NCI-H524 treated with DMSO at 0.1 percent for 48 hours (cell line): ENCODE results near the gene DOC2B.
"Not testable (repeated sequence)": the region's sequence is repeated elsewhere in the genome, so short reads cannot be mapped to it uniquely, and the experiment has no call there.

Source experiments
- DNase-seq: peaks from one replicate; lab custom pipeline; 2025; lab: John Stamatoyannopoulos, UW

DOC2B gene

DNA sequence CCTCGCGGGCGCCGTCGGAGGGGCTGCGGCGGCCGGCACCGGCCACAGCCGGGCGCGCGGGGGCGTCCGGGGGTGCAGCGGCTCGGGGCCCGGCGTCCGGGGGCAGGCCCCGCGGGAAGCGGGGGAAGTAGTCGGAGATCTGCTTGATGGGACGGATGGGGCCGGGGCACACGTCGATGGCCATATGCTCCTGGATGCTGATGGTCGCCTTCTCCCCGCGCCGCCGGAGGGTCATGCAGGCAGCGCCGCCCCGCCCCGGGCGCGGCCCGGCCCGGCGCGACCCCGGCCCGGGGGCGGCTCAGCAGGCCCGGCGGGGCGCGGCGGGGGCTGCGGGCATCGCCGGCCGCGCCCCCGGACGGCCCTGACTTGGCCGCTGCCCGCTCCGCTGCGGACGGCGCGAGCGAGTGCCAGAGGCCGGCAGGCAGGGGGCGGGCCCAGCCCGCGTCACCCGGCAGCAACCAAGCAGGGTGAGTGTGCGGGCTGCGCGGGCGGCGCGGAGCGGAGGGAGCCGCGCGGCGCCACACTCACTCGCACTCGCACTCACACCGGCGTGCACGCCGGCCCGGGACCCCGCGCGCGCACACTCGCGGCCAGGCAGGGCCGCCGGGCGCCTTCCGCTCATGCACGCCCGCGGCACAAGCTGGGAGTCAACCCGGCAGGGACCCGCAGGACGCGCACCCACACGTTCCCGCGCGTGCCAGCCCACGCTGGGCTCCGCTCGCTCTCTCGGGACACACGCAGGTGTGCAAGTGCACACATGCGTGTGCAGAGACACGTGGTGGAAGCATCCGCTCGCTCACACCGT is at the start of gene DOC2B:
Gene DOC2B (minus strand): TSS at position 406 of the 805 bp plus-strand sequence. CDS start 171 bp downstream, at position 235.
- DNase-seq, result no peak

DNA sequence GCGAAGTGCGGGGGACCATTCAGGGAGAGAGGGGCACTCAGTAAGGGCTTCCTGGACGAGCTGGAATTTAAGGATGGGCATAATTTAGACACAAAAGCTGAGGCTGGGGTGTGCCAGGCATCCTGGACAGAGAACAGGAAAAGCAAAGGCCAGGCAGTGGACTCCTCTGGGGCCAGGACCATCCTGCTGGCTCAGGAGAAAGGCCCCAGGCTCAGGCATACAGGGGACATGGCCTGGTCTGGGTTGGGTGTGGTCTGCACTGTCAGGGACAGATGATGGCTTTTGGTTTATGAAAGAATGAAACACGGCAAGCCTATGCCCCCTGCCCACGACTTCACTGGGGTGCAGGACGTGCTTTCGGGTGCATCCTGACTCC is 48.9 kb upstream of the DOC2B start:
- DNase-seq, result no peak

DNA sequence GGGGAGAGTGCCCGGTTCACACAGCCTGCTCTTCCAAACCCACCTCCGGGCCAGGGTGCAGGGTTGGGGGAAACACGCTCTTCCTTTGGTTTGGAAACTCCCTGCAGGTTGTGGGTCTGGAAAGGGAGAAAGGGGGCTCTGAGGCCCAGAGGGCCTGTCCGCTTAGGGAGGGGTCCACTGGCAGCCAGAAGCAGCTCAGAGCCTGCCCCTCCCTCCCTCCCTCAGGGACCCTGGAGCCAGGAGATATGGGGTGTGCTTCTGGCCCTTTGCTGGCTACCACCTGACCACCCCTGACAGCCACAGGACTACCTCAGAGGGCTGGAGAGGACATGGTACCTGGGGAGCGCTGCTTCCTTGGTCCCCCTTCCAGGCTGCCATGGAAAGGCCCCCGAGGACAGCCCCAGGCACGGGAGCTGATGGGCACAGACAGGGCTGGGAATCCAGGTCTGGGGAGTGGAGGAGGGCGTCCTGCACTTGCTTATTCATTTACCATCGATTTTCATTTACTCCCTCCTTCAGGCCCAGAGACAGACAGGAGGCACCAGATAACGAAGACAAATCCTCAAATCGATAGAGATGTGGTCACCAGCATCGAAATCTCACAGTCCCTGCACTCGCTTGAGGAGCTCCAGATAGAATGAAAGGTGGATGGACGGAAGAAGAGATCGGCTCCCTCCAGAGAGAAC is 48.4 kb upstream of the DOC2B start:
- DNase-seq, result no peak

- DNase-seq, result no peak
Measured at GRCh38 chr17:228951-229708, 47.7 kb upstream of the DOC2B start.

- DNase-seq, result no peak
Measured at GRCh38 chr17:227946-228615, 46.6 kb upstream of the DOC2B start.

DNA sequence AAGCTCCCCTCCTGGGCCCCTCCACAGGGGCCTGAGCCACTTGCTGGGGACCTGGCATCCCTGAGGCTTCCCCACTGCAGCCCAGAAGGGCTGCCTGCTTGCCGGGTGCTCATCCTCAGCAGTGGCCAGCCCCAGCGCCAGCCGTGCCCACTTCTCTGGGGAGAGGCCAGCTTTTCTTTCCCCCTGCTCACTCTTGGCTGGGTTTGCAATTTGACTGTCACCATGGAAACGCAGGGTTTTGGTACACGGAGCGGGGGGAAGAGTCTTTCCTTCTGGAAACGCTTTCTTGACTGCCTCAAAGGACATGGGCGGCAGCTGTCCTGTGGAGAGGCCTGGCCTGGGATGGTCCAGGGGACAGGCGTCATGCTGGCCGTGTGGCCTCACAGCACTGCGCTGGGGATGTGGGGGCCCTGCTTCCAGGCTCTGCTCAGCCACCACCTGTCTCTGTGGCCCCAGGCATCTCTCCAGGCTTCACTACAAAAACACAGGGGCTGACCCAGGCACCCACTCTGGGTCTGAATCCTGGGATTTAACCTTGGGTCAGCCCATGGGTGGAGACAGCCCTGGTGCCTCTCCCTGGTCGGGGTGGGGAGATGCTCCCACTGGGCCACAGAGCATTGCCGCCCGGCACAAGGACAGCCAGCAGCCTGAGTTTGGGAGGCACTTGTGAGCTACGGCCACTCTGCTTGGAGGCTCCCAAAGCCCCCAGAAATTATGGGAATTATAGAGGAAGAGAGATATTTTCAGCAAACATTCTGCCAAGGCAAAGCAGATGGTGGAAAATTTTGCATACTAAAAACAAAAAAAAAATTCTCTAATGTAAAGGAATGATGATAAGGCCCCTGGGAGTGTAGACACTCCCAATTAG is 45.9 kb upstream of the DOC2B start:
- DNase-seq, result no peak

DNA sequence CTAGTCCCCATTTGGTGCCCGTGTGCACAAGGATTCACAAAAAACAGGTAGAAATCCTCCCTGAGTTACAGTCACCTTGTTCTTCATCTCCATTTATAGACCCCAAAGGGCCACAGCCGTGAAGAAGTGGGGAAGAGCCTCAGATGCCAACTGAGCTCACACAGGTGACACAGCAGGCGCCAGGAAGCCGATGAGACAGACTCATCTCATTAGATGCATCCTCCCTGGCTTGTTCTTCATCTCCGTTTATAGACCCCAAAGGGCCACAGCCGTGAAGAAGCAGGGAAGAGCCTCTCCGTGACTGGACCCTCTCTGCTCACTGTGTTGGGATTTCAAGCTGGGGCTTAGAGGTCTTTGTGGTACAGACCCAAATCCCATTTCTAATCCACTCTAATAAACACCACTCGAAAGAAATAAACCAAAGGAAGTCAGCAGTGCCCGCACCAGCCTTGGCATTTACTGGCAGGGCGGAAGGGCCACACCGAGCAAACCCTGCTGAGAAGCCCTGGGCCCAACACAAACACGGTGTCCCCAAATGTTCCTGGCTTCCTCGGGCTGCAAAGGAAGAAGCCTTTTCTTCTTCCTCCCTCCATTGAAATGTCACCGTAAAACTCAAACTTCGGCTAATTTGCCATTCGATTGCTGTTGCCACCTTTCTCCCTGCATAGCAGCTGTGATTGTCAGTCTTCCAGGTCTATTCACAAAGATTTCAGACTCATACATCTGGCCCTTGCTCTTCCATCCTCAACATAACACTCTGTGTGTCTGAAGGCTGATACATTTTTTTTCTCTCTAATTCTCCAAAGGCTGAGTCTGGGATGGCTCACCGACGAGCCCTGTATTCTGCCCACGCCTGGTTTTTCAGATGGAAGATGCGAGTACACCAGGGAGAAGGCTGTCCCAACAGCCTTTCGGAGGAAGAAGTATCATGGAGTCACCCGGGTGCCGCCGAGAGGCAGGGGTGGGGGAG is 44.9 kb upstream of the DOC2B start:
- no peak for DNase-seq

DNA sequence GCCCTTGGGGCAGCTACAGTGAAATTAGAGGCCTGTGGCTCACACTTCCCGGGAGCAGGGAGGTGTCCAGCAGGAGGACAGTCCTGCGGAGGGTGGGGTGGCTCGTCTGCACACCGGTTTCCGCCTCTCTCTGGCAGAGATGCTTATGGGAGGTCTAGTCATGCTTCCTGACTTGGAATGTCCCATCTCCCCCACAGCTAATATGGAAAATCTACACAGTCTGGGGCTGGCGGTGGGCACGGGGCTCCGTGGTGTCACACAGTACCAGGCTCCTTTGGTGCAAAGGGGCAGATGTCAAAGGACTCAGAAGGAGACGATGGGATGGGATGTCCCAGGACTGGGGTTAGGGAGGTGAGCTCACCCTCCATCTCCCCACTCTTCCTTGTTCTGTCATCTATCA is 44.1 kb upstream of the DOC2B start:
- DNase-seq, result no peak

DNA sequence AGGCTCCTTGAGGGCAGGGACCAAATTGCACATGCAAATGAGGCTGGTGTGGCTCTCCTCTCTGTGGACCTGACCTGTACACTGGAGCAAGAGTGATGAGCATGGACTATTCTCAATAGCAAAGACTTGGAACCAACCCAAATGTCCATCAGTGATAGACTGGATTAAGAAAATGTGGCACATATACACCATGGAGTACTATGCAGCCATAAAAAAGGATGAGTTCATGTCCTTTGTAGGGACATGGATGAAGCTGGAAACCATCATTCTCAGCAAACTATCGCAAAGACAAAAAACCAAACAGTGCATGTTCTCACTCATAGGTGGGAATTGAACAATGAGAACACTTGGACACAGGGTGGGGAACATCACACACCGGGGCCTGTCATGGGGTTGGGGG is 43.1 kb upstream of the DOC2B start:
- DNase-seq, result not testable (repeated sequence)

- no peak for DNase-seq
Measured at GRCh38 chr17:223723-224471, 42.4 kb upstream of the DOC2B start.

DNA sequence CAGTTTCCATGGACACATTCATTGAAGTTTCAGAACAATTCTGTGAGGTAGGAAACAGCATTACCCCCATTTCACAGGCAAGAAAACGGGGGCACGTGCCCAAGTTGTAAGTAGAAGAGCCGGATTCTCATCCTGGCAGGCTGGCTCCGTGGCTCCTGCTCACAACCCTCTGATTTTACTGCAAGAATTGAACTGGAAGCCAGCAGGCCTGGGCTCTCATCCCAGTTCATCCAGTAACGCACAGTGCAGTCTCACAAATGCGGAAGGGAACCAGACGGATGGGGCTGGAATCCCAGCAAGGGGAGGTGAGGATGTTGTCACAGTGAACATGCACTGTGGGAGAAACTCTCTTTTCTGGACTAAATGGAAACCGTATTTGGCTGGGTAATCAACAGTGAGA is 40.7 kb upstream of the DOC2B start:
- DNase-seq, result no peak

GRCh38 chr17:219696-220095 is 38.2 kb upstream of the DOC2B start:
- DNase-seq, result no peak

DNA sequence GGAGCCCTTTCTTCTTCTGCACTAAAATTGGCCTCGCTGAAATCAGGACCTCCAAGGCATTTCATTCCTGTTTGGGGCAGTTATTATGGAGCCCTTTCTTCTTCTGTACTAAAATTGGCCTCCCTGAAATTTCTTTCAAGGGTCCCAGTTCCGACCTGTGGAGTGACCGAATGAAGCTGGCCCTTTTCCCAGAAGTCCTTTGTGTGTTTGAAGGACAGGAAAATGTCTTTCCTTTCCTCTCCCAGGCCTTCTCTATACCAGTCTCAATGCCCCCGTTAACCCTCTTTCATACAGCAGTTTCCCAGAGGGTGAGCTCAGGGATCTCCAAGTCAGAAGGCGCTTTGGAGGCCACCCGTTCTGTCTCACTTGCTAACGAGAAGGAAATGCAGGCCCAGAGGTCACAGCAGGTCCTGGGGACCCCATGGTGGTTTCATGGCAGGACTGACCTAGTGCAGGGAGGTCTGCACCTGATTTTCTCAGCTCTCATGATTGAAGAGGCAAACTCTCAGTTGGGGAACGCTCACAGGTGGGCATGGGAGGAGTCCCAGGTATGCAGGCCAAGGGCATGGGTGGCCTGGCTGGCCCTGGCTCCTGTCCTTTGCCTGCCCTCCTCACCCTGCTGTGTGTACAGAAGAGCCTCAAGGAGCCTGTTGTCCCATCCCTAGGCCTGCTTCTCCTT is 37.1 kb upstream of the DOC2B start:
- no peak for DNase-seq

DNA sequence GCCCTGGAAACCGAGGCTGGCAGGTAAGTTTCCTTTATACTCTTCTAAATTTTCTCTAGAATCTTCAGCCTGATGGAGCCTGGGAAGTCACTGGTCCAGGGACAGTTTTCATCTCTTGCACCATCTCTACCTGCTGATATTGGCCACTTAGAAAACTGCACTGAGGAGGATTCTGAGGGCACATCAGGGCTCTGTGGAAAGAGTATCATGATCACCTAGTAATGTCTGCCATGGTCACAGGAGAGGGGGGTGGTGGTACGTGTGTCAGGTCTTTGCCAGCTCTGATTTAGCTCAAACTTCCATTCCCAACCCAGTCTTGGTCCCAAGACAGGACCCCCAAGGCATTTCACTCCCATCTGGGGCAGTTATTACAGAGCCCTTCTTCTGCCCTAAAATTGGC is 35.2 kb upstream of the DOC2B start:
- DNase-seq, result no peak

DNA sequence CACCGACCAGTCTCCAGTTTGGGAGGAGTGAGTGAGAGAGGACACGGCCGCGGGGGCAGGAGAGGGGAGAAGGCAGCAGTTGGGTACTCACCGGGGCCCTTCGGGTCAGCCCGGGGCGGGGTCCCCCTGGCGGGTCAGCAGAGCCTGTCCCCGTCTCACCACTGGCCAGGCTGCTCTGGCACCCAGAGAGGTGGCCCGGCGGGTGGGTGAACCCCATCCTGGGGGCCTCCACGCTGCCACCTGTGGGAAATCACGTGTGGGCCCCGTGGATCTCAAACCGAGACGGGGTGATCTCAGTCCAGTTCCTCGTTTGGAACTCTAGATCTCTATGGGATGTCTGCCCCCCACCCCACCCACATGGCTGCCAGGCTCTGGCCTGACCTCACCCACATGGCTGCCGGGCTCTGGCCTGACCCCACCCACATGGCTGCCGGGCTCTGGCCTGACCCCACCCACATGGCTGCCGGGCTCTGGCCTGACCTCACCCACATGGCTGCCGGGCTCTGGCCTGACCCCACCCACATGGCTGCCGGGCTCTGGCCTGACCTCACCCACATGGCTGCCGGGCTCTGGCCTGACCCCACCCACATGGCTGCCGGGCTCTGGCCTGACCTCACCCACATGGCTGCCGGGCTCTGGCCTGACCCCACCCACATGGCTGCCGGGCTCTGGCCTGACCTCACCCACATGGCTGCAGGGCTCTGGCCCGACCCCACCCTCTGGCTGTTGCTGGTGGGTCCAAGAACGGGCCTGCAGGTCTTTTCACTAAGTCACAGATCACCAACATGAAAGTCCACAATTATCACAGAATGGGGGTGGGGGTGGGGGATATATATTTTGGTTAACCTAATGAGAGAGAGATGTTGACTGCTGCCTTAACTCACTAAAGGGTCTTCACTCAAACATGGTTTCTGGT is 34.4 kb upstream of the DOC2B start:
- DNase-seq, result not testable (repeated sequence)

GRCh38 chr17:214881-215331 is 33.5 kb upstream of the DOC2B start:
- DNase-seq, result no peak

DNA sequence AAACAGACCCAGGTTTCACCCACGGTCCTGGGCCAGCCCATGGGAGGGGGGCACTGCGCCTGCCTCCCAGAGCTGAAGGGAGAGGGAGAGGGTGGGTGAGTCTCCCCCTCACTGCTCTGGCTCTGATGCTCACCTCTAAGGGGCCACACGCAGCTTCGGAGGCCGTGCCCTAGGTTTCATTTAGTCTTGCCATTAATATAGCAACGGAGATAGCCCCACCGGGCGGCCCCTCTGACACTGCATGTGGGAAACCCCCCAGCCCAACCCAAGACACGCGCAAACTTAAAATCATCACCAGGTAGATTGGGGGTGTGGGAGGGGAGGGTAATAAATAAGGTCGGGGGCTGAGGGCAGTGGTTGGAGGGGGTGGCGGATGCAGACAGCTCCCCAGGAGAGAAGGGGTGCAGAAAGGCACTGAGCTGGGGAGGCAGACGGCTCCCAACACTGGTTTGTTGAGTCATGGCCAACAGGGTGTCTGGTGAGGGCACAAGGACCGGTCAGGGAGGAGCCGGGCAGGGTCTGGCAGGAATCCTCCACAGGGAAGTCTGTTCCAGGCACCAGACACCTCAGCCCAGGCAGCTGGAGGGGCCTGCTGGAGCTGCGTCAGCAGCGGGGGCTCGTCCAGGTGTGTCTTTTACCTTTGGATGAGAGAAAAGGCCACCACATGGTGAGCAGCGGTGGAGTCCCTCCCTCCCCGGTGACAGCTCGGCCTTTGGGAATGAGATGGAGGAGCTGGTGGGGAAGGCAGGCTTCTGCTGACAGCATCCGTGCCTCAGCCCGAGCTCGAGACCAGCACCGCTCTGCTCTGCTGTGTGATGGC is 32.0 kb upstream of the DOC2B start:
- DNase-seq, result no peak
